ENCODE results near the gene ERAL1. TPM values are rescaled to one million over a fixed set of nuclear protein-coding genes. Genes with fewer than 3 reads are reported as not detected.

ERAL1 gene
- total RNA-seq, 1 experiment from 2014 or later: 70.1 TPM

- TF ChIP-seq CTCF (IDR thresholded peaks at IDR 0.05) (no peak), AR (CRISPR knock-in tag; IDR thresholded peaks at IDR 0.05) (no peak), STAT6 (CRISPR knock-in tag; conservative IDR thresholded peaks at IDR 0.05; ENCODE audit: low read depth) (no peak), ZBTB21 (CRISPR knock-in tag; IDR thresholded peaks at IDR 0.05; ENCODE audit: borderline replicate concordance) (no peak; the same call in 1 of the 2 replicates), ZNF317 (CRISPR knock-in tag; IDR thresholded peaks at IDR 0.05; ENCODE audit: borderline replicate concordance, low read depth) (no peak), IRF2 (CRISPR knock-in tag; IDR thresholded peaks at IDR 0.05; ENCODE audit: borderline replicate concordance, low read depth) (no peak), NFATC4 (CRISPR knock-in tag; IDR thresholded peaks at IDR 0.05) (peak; percentile 30; the same call in 1 of the 2 replicates), ESRRA (CRISPR knock-in tag; IDR thresholded peaks at IDR 0.05; ENCODE audit: borderline replicate concordance) (peak; percentile 89), MLX (CRISPR knock-in tag; IDR thresholded peaks at IDR 0.05) (no peak), ATF1 (CRISPR knock-in tag; IDR thresholded peaks at IDR 0.05) (0 out of 2 replicates have a peak, but pooled peaks have one; percentile 40), ZNF121 (CRISPR knock-in tag; IDR thresholded peaks at IDR 0.05) (peak; percentile 2; the same call in 1 of the 2 replicates), PRDM15 (CRISPR knock-in tag; IDR thresholded peaks at IDR 0.05) (no peak)
Measured at GRCh38 chr17:28896884-28897768, 42.3 kb downstream of the ERAL1 start, which contains the start of gene FLOT2 (continued).

Data from WTC11 (cell line).